Stomach (tissue), 4 donors: ENCODE data around the gene DLG5.

Source experiments
- POLR2A ChIP-seq, 4 donors: fragments of 450-650 bp; IDR thresholded peaks; one replicate each; pipeline ENCODE4 v1.6.1; 2016; ENCODE audit warnings: antibody characterized with exemption in 4 of 4, control low read depth in 2 of 4, mild to moderate bottlenecking in 1 of 4, moderate library complexity in 1 of 4
- POLR2AphosphoS5 ChIP-seq, 3 donors: sonication (generic); formaldehyde crosslinking; IDR thresholded peaks; one replicate each; pipeline ENCODE4 v1.6.1; 2016; ENCODE audit warnings: antibody characterized with exemption in 3 of 3
- TF ChIP-seq, protein P1 (sequence below), 7 experiments: fragments of 450-650 bp in 4 of 7; fragments of 200-600 bp in 3 of 7; sonication (generic) in 3 of 7; IDR thresholded peaks; one replicate each; pipeline ENCODE4 v1.5.1; 2016 to 2019; ENCODE audit warnings: antibody characterized with exemption in 7 of 7, control low read depth in 2 of 7, mild to moderate bottlenecking in 1 of 7

DNA sequence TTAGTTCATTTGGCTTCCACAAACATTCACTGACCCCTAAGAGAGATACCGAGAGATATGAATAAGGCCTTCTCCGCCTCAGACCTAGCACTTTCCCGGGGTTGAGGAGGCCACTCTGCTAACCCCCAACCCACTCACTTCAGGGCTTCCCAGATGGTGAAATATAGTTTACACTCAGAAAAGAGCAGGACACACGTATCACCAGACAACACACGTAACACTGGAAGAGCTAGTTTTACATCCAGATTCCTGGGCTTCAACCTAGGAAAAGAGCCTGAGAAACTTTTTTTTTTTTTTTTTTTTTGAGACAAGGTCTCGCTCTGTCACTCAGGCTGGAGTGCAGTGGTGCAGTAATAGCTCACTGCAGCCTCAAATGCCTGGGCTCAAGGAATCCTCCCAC is 15.2 kb upstream of the DLG5 start:
- TF ChIP-seq, protein P1, sequence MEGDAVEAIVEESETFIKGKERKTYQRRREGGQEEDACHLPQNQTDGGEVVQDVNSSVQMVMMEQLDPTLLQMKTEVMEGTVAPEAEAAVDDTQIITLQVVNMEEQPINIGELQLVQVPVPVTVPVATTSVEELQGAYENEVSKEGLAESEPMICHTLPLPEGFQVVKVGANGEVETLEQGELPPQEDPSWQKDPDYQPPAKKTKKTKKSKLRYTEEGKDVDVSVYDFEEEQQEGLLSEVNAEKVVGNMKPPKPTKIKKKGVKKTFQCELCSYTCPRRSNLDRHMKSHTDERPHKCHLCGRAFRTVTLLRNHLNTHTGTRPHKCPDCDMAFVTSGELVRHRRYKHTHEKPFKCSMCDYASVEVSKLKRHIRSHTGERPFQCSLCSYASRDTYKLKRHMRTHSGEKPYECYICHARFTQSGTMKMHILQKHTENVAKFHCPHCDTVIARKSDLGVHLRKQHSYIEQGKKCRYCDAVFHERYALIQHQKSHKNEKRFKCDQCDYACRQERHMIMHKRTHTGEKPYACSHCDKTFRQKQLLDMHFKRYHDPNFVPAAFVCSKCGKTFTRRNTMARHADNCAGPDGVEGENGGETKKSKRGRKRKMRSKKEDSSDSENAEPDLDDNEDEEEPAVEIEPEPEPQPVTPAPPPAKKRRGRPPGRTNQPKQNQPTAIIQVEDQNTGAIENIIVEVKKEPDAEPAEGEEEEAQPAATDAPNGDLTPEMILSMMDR (IDR thresholded peaks at IDR 0.05), result no peak
- no peak for TF ChIP-seq POLR2AphosphoS5 (IDR thresholded peaks at IDR 0.05)
- TF ChIP-seq POLR2A (IDR thresholded peaks at IDR 0.05), result no peak
